SK-N-SH treated with all-trans-retinoic acid at 6 μM for 48 hours (cell line): ENCODE results near the gene ARL8A.

Source experiments
- ARNTL ChIP-seq: fragments of 450-650 bp; formaldehyde crosslinking; IDR thresholded peaks from 2 replicates; pipeline ENCODE4 v1.5.0; 2020; ENCODE audit warnings: low read depth, mild to moderate bottlenecking, moderate library complexity, borderline replicate concordance
- ISL1 ChIP-seq: fragments of 250-450 bp; sonication (Bioruptor Pico); IDR thresholded peaks from 2 replicates; pipeline ENCODE4 v2.1.2; 2022; ENCODE audit warnings: mild to moderate bottlenecking, moderate library complexity
- OSR1 ChIP-seq: fragments of 250-450 bp; sonication (Bioruptor Pico); IDR thresholded peaks from 2 replicates; pipeline ENCODE4 v1.8.0; 2022; ENCODE audit warnings: moderate library complexity, mild to moderate bottlenecking, inconsistent platforms
- RARB ChIP-seq: fragments of 250-450 bp; sonication (Bioruptor Pico); IDR thresholded peaks from 2 replicates; pipeline ENCODE4 v1.8.0; 2021; ENCODE audit warnings: mild to moderate bottlenecking, moderate library complexity
- SNAI2 ChIP-seq: fragments of 250-450 bp; sonication (Bioruptor Pico); IDR thresholded peaks from 2 replicates; pipeline ENCODE4 v1.5.0; 2020; ENCODE audit warnings: mild to moderate bottlenecking, moderate library complexity
- TOX ChIP-seq: fragments of 250-450 bp; sonication (Bioruptor Pico); IDR thresholded peaks from 2 replicates; pipeline ENCODE4 v1.8.0; 2021; ENCODE audit warnings: mild to moderate bottlenecking, moderate library complexity, borderline replicate concordance
- ZC3H10 ChIP-seq: fragments of 250-450 bp; sonication (Bioruptor Pico); IDR thresholded peaks from 2 replicates; pipeline ENCODE4 v1.5.1; 2021; ENCODE audit warnings: mild to moderate bottlenecking, moderate library complexity
- ZFP3 ChIP-seq: fragments of 250-450 bp; sonication (Bioruptor Pico); IDR thresholded peaks from 2 replicates; pipeline ENCODE4 v1.5.0; 2020; ENCODE audit warnings: mild to moderate bottlenecking, moderate library complexity
- ZFP30 ChIP-seq: fragments of 450-650 bp; formaldehyde crosslinking; IDR thresholded peaks from 2 replicates; pipeline ENCODE4 v1.5.0; 2022; ENCODE audit warnings: mild to moderate bottlenecking, moderate library complexity
- ZNF8 ChIP-seq: fragments of 450-650 bp; formaldehyde crosslinking; IDR thresholded peaks from 2 replicates; pipeline ENCODE4 v1.5.0; 2020; ENCODE audit warnings: mild to moderate bottlenecking, moderate library complexity
- TF ChIP-seq, protein P1 (sequence below): fragments of 250-450 bp; sonication (Bioruptor Pico); IDR thresholded peaks from 2 replicates; pipeline ENCODE4 v1.5.1; 2020; ENCODE audit warnings: low read depth, mild to moderate bottlenecking, moderate library complexity
- TF ChIP-seq, protein P2 (sequence below): fragments of 250-450 bp; sonication (Bioruptor Pico); IDR thresholded peaks from 2 replicates; pipeline ENCODE4 v1.5.0; 2020; ENCODE audit warnings: mild to moderate bottlenecking, moderate library complexity
- TF ChIP-seq, protein P3 (sequence below): fragments of 250-450 bp; sonication (Bioruptor Pico); IDR thresholded peaks from 2 replicates; pipeline ENCODE4 v1.8.0; 2020; ENCODE audit warnings: mild to moderate bottlenecking, moderate library complexity, borderline replicate concordance
- TF ChIP-seq, protein P4 (sequence below): fragments of 250-450 bp; sonication (Bioruptor Pico); IDR thresholded peaks from 2 replicates; pipeline ENCODE4 v1.5.1; 2021; ENCODE audit warnings: mild to moderate bottlenecking, moderate library complexity

DNA sequence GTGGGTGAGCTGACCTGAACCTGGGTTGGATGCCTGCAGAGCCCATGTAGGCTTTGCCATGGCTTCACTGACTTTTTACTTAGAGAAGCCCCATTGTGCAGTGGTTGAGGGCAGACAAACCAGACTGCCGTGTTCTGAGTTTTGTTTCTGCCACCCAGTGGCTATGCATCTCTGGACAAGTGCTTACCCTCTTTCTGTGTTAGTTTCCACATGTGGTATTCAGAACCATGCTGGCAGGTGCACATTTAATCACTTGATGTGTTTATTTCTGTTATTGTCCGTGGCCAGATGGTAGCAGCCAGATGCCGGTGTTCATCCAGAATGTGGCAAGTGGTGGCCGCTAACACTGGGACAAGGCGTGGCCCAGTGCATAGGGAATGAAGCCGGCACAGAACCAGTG, 26.2 kb upstream of the ARL8A start:
- TF ChIP-seq, protein P1, sequence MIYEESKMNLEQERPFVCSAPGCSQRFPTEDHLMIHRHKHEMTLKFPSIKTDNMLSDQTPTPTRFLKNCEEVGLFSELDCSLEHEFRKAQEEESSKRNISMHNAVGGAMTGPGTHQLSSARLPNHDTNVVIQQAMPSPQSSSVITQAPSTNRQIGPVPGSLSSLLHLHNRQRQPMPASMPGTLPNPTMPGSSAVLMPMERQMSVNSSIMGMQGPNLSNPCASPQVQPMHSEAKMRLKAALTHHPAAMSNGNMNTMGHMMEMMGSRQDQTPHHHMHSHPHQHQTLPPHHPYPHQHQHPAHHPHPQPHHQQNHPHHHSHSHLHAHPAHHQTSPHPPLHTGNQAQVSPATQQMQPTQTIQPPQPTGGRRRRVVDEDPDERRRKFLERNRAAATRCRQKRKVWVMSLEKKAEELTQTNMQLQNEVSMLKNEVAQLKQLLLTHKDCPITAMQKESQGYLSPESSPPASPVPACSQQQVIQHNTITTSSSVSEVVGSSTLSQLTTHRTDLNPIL: no peak
- TF ChIP-seq ZFP30 (CRISPR knock-in tag) (no peak), ZC3H10 (CRISPR knock-in tag) (no peak), RARB (no peak), SNAI2 (CRISPR knock-in tag) (no peak), ARNTL (CRISPR knock-in tag) (no peak), ISL1 (CRISPR knock-in tag) (no peak), ZNF8 (CRISPR knock-in tag) (no peak), OSR1 (CRISPR knock-in tag) (no peak), ZFP3 (CRISPR knock-in tag) (no peak), TOX (CRISPR knock-in tag) (no peak)
- TF ChIP-seq, protein P2, sequence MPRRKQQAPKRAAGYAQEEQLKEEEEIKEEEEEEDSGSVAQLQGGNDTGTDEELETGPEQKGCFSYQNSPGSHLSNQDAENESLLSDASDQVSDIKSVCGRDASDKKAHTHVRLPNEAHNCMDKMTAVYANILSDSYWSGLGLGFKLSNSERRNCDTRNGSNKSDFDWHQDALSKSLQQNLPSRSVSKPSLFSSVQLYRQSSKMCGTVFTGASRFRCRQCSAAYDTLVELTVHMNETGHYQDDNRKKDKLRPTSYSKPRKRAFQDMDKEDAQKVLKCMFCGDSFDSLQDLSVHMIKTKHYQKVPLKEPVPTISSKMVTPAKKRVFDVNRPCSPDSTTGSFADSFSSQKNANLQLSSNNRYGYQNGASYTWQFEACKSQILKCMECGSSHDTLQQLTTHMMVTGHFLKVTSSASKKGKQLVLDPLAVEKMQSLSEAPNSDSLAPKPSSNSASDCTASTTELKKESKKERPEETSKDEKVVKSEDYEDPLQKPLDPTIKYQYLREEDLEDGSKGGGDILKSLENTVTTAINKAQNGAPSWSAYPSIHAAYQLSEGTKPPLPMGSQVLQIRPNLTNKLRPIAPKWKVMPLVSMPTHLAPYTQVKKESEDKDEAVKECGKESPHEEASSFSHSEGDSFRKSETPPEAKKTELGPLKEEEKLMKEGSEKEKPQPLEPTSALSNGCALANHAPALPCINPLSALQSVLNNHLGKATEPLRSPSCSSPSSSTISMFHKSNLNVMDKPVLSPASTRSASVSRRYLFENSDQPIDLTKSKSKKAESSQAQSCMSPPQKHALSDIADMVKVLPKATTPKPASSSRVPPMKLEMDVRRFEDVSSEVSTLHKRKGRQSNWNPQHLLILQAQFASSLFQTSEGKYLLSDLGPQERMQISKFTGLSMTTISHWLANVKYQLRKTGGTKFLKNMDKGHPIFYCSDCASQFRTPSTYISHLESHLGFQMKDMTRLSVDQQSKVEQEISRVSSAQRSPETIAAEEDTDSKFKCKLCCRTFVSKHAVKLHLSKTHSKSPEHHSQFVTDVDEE (CRISPR knock-in tag): no peak
- TF ChIP-seq, protein P3, sequence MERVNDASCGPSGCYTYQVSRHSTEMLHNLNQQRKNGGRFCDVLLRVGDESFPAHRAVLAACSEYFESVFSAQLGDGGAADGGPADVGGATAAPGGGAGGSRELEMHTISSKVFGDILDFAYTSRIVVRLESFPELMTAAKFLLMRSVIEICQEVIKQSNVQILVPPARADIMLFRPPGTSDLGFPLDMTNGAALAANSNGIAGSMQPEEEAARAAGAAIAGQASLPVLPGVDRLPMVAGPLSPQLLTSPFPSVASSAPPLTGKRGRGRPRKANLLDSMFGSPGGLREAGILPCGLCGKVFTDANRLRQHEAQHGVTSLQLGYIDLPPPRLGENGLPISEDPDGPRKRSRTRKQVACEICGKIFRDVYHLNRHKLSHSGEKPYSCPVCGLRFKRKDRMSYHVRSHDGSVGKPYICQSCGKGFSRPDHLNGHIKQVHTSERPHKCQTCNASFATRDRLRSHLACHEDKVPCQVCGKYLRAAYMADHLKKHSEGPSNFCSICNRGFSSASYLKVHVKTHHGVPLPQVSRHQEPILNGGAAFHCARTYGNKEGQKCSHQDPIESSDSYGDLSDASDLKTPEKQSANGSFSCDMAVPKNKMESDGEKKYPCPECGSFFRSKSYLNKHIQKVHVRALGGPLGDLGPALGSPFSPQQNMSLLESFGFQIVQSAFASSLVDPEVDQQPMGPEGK (CRISPR knock-in tag): no peak
- TF ChIP-seq, protein P4, sequence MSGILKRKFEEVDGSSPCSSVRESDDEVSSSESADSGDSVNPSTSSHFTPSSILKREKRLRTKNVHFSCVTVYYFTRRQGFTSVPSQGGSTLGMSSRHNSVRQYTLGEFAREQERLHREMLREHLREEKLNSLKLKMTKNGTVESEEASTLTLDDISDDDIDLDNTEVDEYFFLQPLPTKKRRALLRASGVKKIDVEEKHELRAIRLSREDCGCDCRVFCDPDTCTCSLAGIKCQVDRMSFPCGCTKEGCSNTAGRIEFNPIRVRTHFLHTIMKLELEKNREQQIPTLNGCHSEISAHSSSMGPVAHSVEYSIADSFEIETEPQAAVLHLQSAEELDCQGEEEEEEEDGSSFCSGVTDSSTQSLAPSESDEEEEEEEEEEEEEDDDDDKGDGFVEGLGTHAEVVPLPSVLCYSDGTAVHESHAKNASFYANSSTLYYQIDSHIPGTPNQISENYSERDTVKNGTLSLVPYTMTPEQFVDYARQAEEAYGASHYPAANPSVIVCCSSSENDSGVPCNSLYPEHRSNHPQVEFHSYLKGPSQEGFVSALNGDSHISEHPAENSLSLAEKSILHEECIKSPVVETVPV (CRISPR knock-in tag): no peak
